Fibroblast of lung (primary cell): Measurements from ENCODE around the gene SH3RF1.

Experiments used
- EZH2 ChIP-seq: IDR thresholded peaks from 2 replicates; pipeline ENCODE4 v1.5.1; 2012; ENCODE audit warnings: low read length, control low read depth, mild to moderate bottlenecking; ENCODE audit errors: missing control alignments
- TF ChIP-seq, protein P1 (sequence below), 2 donors: IDR thresholded peaks in 1 of 2; conservative IDR thresholded peaks in 1 of 2; 1 replicate in 1 of 2; 2 replicates in 1 of 2; pipeline ENCODE4 v1.5.1; 2011 to 2012; ENCODE audit warnings: low read length in 2 of 2, control low read depth in 1 of 2, inconsistent platforms in 1 of 2, low read depth in 1 of 2, mild to moderate bottlenecking in 1 of 2

DNA sequence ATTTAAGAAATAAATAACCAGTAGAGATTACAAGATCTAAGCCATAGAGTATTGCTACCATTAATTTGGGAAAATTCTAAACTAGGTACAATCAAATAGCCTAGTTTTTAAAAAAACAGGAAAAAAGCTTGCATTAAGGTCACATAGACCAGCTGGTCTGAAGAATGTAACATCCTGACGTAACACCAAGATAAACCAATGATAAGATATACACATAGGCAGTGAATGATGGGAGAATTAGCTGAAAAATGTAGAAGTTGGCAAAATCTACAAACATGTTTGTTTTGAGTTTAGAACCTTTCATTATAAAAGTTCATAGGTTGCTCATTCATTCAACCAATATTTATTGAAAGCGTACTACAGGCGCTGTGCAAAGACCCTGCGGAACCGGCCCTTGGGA lies 120.0 kb downstream of the SH3RF1 start:
- TF ChIP-seq, protein P1, sequence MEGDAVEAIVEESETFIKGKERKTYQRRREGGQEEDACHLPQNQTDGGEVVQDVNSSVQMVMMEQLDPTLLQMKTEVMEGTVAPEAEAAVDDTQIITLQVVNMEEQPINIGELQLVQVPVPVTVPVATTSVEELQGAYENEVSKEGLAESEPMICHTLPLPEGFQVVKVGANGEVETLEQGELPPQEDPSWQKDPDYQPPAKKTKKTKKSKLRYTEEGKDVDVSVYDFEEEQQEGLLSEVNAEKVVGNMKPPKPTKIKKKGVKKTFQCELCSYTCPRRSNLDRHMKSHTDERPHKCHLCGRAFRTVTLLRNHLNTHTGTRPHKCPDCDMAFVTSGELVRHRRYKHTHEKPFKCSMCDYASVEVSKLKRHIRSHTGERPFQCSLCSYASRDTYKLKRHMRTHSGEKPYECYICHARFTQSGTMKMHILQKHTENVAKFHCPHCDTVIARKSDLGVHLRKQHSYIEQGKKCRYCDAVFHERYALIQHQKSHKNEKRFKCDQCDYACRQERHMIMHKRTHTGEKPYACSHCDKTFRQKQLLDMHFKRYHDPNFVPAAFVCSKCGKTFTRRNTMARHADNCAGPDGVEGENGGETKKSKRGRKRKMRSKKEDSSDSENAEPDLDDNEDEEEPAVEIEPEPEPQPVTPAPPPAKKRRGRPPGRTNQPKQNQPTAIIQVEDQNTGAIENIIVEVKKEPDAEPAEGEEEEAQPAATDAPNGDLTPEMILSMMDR (conservative IDR thresholded peaks at IDR 0.05 in 1 of 2, IDR thresholded peaks at IDR 0.05 in 1 of 2; ENCODE audit: low read depth in 1 of 2, low read length in 2 of 2) = no peak
- no peak for TF ChIP-seq EZH2
